ENCODE data around the gene ZMAT2.

- TF ChIP-seq CHD2 (IDR thresholded peaks at IDR 0.05; ENCODE audit: low read length, partially characterized antibody) (no peak), CTCF (IDR thresholded peaks at IDR 0.05) (no peak), HOXA7 (CRISPR knock-in tag; IDR thresholded peaks at IDR 0.05) (no peak), POLR2AphosphoS2 (conservative IDR thresholded peaks at IDR 0.05; ENCODE audit: low read length) (no peak), POLR2A (IDR thresholded peaks at IDR 0.05; ENCODE audit: low read length) (no peak)
Measured at GRCh38 chr5:140718266-140718592, 18.0 kb downstream of the ZMAT2 start.

Measured in A549 (cell line).